SU-DHL-6 (cell line): ENCODE results near the gene TNIP3.

Source experiments
- CTCF ChIP-seq: fragments of 200-600 bp; sonication (generic); IDR thresholded peaks from one replicate; pipeline ENCODE4 v1.5.1; 2017; ENCODE audit warnings: antibody characterized with exemption, mild to moderate bottlenecking, low read length, moderate library complexity; ENCODE audit not compliant: insufficient read depth, poor library complexity, severe bottlenecking
- EZH2phosphoT487 ChIP-seq: fragments of 200-600 bp; sonication (generic), shearing (Covaris generic); conservative IDR thresholded peaks from 2 replicates; pipeline ENCODE4 v1.6.1; 2018; ENCODE audit warnings: mild to moderate bottlenecking, antibody characterized with exemption, low read length, moderate library complexity, mixed read lengths

DNA sequence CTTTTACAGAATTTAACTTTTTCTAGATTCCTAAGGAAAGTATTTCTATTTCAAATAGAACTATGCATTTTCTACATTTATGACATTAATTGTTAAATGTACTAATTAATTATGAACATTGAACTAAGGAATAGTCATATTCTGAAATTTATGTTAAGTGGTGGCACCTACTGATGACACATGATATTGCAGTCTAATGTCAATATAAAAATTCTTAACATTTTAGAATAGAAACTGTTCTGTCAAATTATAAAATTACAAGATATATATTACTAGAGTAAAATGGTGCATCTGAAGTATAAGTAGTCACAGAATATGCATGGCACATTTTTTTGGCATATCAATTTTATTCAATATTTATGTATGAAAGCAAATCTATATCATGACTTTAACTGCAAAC, 51.6 kb downstream of the TNIP3 start:
- TF ChIP-seq CTCF (no peak), EZH2phosphoT487 (no peak)
